Testis (tissue), 2 donors: ENCODE results near the gene CGB1.
"Not testable (repeated sequence)": the region's sequence is repeated elsewhere in the genome, so short reads cannot be mapped to it uniquely, and the experiment has no call there.

Experiments
- CTCF ChIP-seq, 3 experiments: fragments of 450-650 bp in 2 of 3; fragments of 200-600 bp in 1 of 3; sonication (generic) in 1 of 3; IDR thresholded peaks; one replicate each; pipeline ENCODE4 v1.5.1; 2016 to 2019; ENCODE audit warnings: antibody characterized with exemption in 3 of 3, mild to moderate bottlenecking in 2 of 3, moderate library complexity in 1 of 3
- POLR2A ChIP-seq: fragments of 450-650 bp; IDR thresholded peaks from one replicate; pipeline ENCODE4 v1.6.1; 2017; ENCODE audit warnings: antibody characterized with exemption, mild to moderate bottlenecking, moderate library complexity

- TF ChIP-seq CTCF (IDR thresholded peaks at IDR 0.05); POLR2A: not testable (repeated sequence)
Observed at GRCh38 chr19:49018388-49019241, 18.1 kb downstream of the CGB1 start.
